DOHH2 (cell line): ENCODE data around the gene FABP1.

ENCODE experiments used
- EZH2phosphoT487 ChIP-seq: fragments of 200-600 bp; sonication (generic); IDR thresholded peaks from 2 replicates; pipeline ENCODE4 v1.6.1; 2017; ENCODE audit warnings: borderline replicate concordance, mild to moderate bottlenecking, antibody characterized with exemption, low read length, moderate library complexity, mixed read lengths
- TF ChIP-seq, protein P1 (sequence below): fragments of 200-600 bp; sonication (generic); IDR thresholded peaks from one replicate; pipeline ENCODE4 v1.5.1; 2014; ENCODE audit warnings: antibody characterized with exemption, mild to moderate bottlenecking, low read depth, low read length; ENCODE audit not compliant: poor library complexity, severe bottlenecking

DNA sequence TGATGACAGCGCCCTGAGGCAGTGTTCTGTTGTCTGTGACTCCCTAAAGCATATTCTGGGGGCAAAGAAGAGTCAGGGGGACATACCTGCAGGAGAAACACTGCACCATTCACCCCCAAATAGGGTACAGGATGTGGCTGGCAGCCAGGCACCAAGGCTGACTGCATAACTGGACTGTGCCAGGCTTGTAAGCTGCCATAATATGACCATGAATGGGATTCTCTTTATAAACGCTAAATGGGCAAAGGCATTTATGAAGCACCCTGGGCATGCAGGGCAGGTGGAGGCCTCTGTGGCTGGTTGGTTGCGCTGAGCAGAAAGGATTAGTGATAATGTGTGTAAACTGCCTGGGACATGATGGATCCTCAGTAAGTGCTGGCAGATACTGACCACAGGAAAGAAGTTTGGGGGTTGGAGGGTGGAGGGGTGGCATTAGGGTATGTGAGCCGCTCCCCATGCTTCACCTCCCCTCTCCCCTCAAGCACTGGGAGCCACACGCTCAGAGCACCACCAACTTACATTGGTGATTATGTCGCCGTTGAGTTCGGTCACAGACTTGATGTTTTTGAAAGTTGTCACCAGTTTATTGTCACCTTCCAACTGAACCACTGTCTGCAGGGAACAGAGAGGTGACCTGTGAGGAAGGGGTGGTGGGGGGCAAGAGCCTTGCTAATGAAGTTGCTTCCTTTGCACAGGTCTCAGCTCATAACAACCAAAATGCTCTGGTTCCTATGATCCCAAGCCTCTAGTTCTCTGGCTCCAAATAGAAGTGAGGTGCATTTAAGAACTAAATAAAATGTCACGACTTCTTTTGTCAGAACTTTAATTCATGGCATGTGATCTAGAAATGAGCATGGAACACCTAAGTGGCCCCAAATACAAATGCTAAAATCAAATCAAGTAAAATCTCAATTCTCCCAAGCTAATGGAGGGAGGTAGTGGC is 3.6 kb downstream of the FABP1 start:
- TF ChIP-seq, protein P1, sequence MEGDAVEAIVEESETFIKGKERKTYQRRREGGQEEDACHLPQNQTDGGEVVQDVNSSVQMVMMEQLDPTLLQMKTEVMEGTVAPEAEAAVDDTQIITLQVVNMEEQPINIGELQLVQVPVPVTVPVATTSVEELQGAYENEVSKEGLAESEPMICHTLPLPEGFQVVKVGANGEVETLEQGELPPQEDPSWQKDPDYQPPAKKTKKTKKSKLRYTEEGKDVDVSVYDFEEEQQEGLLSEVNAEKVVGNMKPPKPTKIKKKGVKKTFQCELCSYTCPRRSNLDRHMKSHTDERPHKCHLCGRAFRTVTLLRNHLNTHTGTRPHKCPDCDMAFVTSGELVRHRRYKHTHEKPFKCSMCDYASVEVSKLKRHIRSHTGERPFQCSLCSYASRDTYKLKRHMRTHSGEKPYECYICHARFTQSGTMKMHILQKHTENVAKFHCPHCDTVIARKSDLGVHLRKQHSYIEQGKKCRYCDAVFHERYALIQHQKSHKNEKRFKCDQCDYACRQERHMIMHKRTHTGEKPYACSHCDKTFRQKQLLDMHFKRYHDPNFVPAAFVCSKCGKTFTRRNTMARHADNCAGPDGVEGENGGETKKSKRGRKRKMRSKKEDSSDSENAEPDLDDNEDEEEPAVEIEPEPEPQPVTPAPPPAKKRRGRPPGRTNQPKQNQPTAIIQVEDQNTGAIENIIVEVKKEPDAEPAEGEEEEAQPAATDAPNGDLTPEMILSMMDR: no peak
- no peak for TF ChIP-seq EZH2phosphoT487
